Measurements from ENCODE around the gene C1QL4. TPM values are rescaled to one million over a fixed set of nuclear protein-coding genes. Genes with fewer than 3 reads are reported as not detected.

C1QL4 gene
- total and polyA plus RNA-seq, 9 of the 15 experiments (the other 6 are each of a cell fraction or from before 2014, with no cell fraction given), result 0.08 to 2.1 (median 0.31) TPM

GRCh38 chr12:49331380-49332222 is 5.4 kb downstream of the C1QL4 start (continued):
- peak; percentile 75 for TF ChIP-seq REST (IDR thresholded peaks at IDR 0.05; ENCODE audit: borderline replicate concordance)
- TF ChIP-seq REST (CRISPR knock-in tag; IDR thresholded peaks at IDR 0.05; ENCODE audit: low read depth), result no peak
- no peak for TF ChIP-seq MEIS2 (IDR thresholded peaks at IDR 0.05; ENCODE audit: partially characterized antibody)
- no peak for TF ChIP-seq GMEB1 (CRISPR knock-in tag; IDR thresholded peaks at IDR 0.05)
- peak; percentile 96 for TF ChIP-seq KLF13 (tag; IDR thresholded peaks at IDR 0.05; ENCODE audit: borderline replicate concordance, low read depth)
- TF ChIP-seq FOXK2 (conservative IDR thresholded peaks at IDR 0.05 in 1 of 2, IDR thresholded peaks at IDR 0.05 in 1 of 2; ENCODE audit: low read depth in 2 of 2), result peak; percentile 22 to 37; a peak in 1 of 4 replicates
- no peak for TF ChIP-seq TBP (optimal IDR thresholded peaks at IDR 0.05; ENCODE audit: low read depth, low read length)
- no peak for TF ChIP-seq NFRKB (IDR thresholded peaks at IDR 0.05; ENCODE audit: low read depth)
- TF ChIP-seq SREBF2 (CRISPR knock-in tag; IDR thresholded peaks at IDR 0.05), result no peak
- TF ChIP-seq BRF2 (IDR thresholded peaks at IDR 0.05; ENCODE audit: borderline replicate concordance, insufficient read depth, insufficient read length), result no peak
- no peak for TF ChIP-seq NR3C1 (CRISPR knock-in tag; IDR thresholded peaks at IDR 0.05)
- no peak for TF ChIP-seq ATF3 (IDR thresholded peaks at IDR 0.05)
- TF ChIP-seq ATF3 (CRISPR knock-in tag; conservative IDR thresholded peaks at IDR 0.05), result no peak
- no peak for TF ChIP-seq HOXB6 (CRISPR knock-in tag; IDR thresholded peaks at IDR 0.05; ENCODE audit: borderline replicate concordance)
- no peak for TF ChIP-seq MCM5 (IDR thresholded peaks at IDR 0.05; ENCODE audit: low read depth)
- no peak for TF ChIP-seq GABPB2 (CRISPR knock-in tag; conservative IDR thresholded peaks at IDR 0.05)

All from K562 (cell line).